Inflammatory macrophage treated with lipopolysaccharide for 1 hour (primary cell): Measurements from ENCODE around the gene ZMYM1.
"Not testable (repeated sequence)": the region's sequence is repeated elsewhere in the genome, so short reads cannot be mapped to it uniquely, and the experiment has no call there.

ENCODE experiments used
- DNase-seq, 2 donors: peaks; one replicate each; pipeline ENCODE4 v3.0.0-alpha.2; 2020 to 2022

The ZMYM1 gene

GRCh38 chr1:35080171-35080854 is 1.1 kb downstream of the ZMYM1 start:
- DNase-seq = peak in 1 of 2 donors; percentile 6

DNA sequence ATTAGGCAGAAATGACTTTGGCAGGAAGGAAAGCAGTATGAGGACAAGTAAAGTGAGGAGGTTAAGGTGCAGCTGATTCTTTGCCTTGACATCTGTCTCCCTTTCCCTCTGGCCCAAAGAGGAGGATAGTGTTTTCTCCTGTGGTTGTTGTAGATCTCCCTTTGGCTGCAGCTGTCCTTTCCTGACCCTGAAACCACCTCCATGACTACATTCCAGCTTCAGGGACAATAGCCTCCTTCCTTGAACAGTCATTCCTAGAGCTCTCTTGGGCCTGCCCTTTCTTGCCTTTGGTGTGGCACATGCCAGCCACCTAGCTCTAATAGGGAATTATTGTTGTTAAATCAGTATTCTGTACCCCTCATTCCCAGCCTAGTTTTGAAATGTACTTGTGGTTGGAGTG is 6.2 kb downstream of the ZMYM1 start:
- no peak for DNase-seq

DNA sequence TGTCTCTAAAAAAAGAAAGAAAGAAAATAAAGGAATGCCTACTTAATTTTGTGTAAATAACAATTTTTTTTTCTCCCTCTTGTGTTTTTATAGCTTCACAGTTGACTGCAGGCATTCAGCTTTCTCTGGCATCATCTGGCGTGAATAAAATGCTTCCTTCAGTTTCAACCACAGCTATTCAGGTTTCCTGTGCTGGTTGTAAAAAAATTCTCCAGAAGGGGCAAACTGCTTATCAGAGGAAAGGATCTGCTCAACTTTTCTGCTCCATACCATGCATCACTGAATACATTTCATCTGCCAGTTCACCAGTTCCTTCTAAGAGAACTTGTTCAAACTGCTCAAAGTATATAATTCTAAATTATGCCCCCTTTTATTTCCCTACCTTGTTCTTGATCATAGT is 18.0 kb downstream of the ZMYM1 start:
- DNase-seq = no peak

DNA sequence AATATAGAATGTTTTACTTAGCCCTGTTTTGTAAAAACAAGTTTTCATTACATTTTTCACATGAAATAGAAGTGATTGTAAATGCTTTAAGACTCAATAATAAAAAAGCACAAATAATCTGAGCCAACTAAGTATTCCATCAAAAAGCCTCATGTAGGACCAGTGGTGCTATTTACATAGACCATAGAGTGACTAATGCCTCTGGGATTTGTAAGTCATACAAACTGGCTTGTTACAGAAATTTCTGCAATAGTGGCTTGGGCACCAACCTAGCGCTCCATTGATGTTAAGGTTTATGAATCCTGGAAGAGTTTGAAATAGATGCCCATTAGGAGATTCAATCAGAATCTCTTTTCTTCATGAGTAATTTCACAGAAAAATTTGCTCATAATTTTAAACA is 31.9 kb downstream of the ZMYM1 start:
- DNase-seq = no peak

DNA sequence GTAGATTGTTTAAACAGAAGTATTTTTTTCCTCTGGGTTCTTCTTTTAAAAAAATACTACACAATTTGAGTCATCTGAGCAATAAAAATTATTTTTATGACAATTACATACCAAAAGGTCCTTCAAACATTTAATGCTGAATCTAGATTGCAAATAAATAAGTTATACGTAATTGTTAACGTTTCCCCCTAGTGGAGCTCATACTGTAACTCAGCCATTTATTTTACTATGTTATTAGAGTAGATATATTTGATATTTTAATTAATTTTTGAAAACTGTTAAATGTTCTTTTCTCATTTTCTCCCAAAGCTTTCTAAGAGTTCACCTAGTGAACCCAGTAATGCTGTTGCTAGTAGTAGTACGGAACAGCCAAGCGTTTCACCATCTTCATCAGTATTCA is 33.5 kb downstream of the ZMYM1 start:
- DNase-seq = no peak

GRCh38 chr1:35115459-35116383 is 36.5 kb downstream of the ZMYM1 start:
- no peak for DNase-seq

- DNase-seq = no peak
Measured at GRCh38 chr1:35120458-35121133, 41.4 kb downstream of the ZMYM1 start.

DNA sequence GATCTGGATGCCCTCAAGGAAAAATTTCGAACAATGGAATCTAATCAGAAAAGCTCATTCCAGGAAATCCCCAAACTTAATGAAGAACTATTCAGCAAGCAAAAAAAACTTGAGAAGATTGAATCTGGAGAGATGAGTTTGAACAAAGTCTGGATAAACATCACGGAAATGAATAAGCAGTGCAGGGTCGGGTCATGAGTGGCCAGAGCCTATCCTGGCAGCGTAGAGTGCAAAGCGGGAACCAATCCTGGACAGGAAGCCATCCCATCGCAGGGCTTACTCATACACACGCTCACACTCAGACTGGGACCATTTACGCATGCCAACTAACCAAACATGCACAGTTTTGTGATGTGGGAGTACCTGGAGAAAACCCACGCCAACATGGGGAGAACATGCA is 43.1 kb downstream of the ZMYM1 start:
- no peak for DNase-seq

- DNase-seq = peak in 1 of 2 donors; percentile 10
Measured at GRCh38 chr1:35126546-35126945, 47.4 kb downstream of the ZMYM1 start.

GRCh38 chr1:35129080-35129479 is 49.9 kb downstream of the ZMYM1 start:
- DNase-seq = no peak

DNA sequence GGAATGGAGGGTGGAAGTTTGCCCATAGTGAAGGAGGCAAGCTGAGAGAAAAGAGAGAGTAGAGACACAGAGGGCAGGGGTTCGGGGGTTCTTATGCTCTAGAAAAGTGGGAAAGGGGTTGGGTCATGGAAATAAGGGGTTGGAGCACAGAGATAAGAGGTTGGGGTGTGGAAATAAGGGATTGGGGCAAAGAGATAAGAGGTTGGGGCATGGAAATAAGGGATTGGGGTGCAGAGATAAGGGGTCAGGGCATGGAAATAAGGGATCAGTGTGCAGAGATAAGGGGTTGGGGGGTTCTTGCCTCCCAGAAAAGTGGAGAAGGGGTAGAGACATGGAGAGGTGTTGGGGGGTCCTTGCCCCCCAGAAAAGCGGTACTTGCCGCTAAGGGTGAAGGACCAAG is 57.6 kb downstream of the ZMYM1 start:
- no peak for DNase-seq

GRCh38 chr1:35137590-35137989 is 58.4 kb downstream of the ZMYM1 start:
- DNase-seq = not testable (repeated sequence)

GRCh38 chr1:35142294-35142693 is 63.1 kb downstream of the ZMYM1 start:
- DNase-seq = not testable (repeated sequence)

- DNase-seq = not testable (repeated sequence)
Measured at GRCh38 chr1:35142728-35143127, 63.5 kb downstream of the ZMYM1 start.

DNA sequence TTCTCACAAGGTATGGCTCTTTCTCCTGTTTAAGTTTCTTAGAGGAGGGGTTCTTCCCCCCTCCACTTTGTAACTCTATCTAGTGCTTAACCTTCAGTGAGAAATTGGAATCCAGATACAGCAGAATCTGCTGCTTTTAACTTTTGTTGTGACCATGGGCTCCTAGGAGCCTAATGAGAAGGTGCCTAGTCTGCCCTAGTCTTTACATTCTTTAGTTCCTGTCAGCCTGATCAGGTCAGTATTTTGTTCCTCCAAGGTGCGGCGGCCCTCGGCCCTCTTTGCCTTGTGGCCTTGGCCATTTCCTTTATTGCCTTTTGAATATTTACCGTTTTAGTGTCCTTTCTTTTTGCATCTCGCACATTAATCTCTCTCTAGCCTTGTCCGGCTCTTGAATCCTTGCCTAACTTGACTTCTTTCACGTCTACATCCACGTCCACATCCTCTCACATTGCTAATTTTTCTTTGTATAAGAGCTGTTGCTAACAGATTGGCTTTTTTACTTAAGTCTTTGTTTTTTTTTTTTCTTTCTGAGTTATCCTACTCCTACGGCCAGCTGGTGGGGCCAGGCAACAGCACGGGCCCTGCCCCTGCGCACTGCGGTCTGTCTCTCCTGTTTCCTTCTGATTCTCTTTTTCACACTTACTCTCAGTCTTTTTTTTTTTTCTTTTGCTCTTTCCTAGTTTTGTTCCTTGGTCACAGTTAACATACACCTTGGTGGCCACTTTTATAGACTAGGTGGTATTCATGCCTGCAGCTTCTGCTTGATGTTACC is 64.7 kb downstream of the ZMYM1 start:
- DNase-seq = no peak

DNA sequence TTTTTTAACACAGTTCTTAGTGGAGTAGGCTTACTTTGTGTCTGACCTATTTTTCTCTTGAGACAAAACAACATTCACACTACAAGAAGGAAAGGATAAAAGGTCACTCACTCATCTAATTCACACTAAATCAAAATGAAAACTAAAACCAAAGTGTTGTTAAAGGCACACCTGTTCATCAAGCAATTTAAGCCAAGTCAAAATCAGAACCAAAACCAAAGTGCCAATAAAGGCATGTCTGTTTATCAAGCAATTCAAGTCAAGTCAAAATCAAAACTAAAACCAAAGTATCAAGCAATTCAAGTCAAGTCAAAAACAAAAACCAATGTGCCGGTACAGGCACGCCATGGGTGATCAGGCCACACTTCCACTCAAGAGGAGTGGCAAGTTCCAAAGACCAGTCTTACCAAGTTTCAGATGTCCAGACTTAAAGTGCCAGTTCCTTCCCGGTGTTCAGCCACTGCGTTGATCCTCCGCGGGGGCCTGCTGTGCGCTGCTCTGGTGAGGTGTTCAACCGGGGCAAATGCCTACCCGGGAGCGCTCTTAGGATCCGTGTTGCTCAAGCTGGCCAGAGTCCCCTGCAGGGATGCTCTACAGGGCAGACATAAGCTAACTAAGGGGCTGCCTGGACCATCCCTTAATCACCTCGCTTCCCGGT is 66.8 kb downstream of the ZMYM1 start:
- DNase-seq = not testable (repeated sequence)

DNA sequence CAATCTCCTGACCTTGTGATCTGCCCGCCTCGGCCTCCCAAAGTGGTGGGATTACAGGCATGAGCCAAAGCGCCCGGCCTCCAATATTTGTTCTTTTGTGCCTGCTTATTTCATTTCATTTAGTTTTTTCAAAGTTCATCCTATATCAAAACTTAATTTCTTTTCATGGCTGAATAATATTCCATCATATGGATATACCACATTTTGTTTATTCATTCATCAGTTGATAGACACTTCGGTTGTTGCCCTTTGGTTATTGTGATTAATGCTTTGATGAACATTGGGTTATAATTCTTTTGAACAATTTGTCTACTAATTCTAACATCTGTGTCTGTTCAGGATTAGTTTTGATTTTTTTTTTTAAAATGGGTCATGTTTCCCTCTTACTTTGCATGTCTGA is 72.0 kb downstream of the ZMYM1 start:
- DNase-seq = no peak

- no peak for DNase-seq
Measured at GRCh38 chr1:35164893-35165292, 85.7 kb downstream of the ZMYM1 start.
